Gastrocnemius medialis (tissue), 4 donors: ENCODE results near the gene FKBP5.

Experiments used
- CTCF ChIP-seq, 5 experiments: fragments of 450-650 bp in 3 of 5; fragments of 200-600 bp in 2 of 5; sonication (generic) in 2 of 5; IDR thresholded peaks in 4 of 5; conservative IDR thresholded peaks in 1 of 5; 1 replicate in 4 of 5; 2 replicates in 1 of 5; pipeline ENCODE4 v1.5.1; 2016 to 2019; ENCODE audit warnings: antibody characterized with exemption in 5 of 5, mild to moderate bottlenecking in 3 of 5, moderate library complexity in 3 of 5
- POLR2A ChIP-seq, 2 donors: fragments of 450-650 bp; IDR thresholded peaks; one replicate each; pipeline ENCODE4 v1.6.1; 2017; ENCODE audit warnings: antibody characterized with exemption in 2 of 2, mild to moderate bottlenecking in 2 of 2, moderate library complexity in 2 of 2

GRCh38 chr6:35725081-35725708, 36.5 kb upstream of the FKBP5 start:
- no peak for TF ChIP-seq CTCF (IDR thresholded peaks at IDR 0.05 in 4 of 5, conservative IDR thresholded peaks at IDR 0.05 in 1 of 5)
- TF ChIP-seq POLR2A (IDR thresholded peaks at IDR 0.05) = no peak
